ENCODE data around the gene NOP9.

Gene NOP9

GRCh38 chr14:24284501-24285035 lies 15.1 kb upstream of the NOP9 start:
- DNase-seq, result no peak

- DNase-seq, result no peak
These were observed 14.3 kb upstream of the NOP9 start for GRCh38 chr14:24285351-24285750.

- no peak for DNase-seq
These were observed 12.7 kb upstream of the NOP9 start for GRCh38 chr14:24286996-24287395.

- peak; percentile 47 for DNase-seq
These were observed 9.9 kb upstream of the NOP9 start for GRCh38 chr14:24289649-24290280.

GRCh38 chr14:24290746-24291145 lies 8.9 kb upstream of the NOP9 start:
- no peak for DNase-seq

GRCh38 chr14:24291446-24292117 lies 8.1 kb upstream of the NOP9 start:
- DNase-seq, result no peak

GRCh38 chr14:24292118-24292807 lies 7.4 kb upstream of the NOP9 start:
- no peak for DNase-seq

GRCh38 chr14:24293525-24293924 lies 6.1 kb upstream of the NOP9 start:
- no peak for DNase-seq

- DNase-seq, result peak; percentile 72
These were observed 3.1 kb upstream of the NOP9 start for GRCh38 chr14:24296341-24297157.

- DNase-seq, result no peak
These were observed 2.3 kb upstream of the NOP9 start for GRCh38 chr14:24297190-24297964.

- DNase-seq, result no peak
These were observed 777 bp upstream of the NOP9 start for GRCh38 chr14:24298892-24299254.

- no peak for DNase-seq
These were observed 803 bp downstream of the NOP9 start for GRCh38 chr14:24300326-24300980.

GRCh38 chr14:24304019-24304387 lies 4.4 kb downstream of the NOP9 start:
- no peak for DNase-seq

GRCh38 chr14:24307156-24307574 lies 7.5 kb downstream of the NOP9 start:
- DNase-seq, result no peak

- DNase-seq, result peak; percentile 54
These were observed 8.1 kb downstream of the NOP9 start, which contains the start of gene CIDEB for GRCh38 chr14:24307575-24308341. Gene CIDEB, minus strand, starts transcription at chr14:24307977. Its CDS starts 119 bp downstream, at chr14:24307858.

GRCh38 chr14:24308342-24309124 lies 8.9 kb downstream of the NOP9 start:
- no peak for DNase-seq

- DNase-seq, result no peak
These were observed 10.1 kb downstream of the NOP9 start, which contains the start of gene LTB4R2 for GRCh38 chr14:24309538-24310264. Gene LTB4R2, plus strand, starts transcription at chr14:24310140. Its CDS starts 525 bp downstream, at chr14:24310665.

- no peak for DNase-seq
These were observed 10.6 kb downstream of the NOP9 start for GRCh38 chr14:24310265-24310645.
